Pancreas (tissue), 10 donors: ENCODE results near the gene SLC8A3. TPM values are rescaled to one million over a fixed set of nuclear protein-coding genes. Genes with fewer than 3 reads are reported as not detected.

Experiments used
- ATAC-seq, 4 donors: fragments of 200-7000 bp; cut with Tn5 transposase; one replicate each; pipeline versions ENCODE4 v1.8.0 to v1.9.1; 2020; ENCODE audit warnings: mild to moderate bottlenecking in 4 of 4, moderate library complexity in 4 of 4
- DNase-seq, 6 donors: peaks; one replicate each; pipeline ENCODE4 v3.0.0-alpha.2; 2020
- FAIRE-seq: peaks from 2 replicates; lab custom pipeline; 2012; peaks lifted over from hg19 to GRCh38; lab: Jason Lieb, UNC
- H3K27ac ChIP-seq, 4 donors: fragments of 200-600 bp; sonication (generic); 1 replicate in 3 of 4; 2 replicates in 1 of 4; pipeline versions ENCODE4 v1.5.0 to v1.8.0; 2020
- H3K27me3 ChIP-seq, 4 donors: fragments of 200-600 bp; one replicate each; pipeline ENCODE4 v1.8.0; 2021
- H3K36me3 ChIP-seq, 3 donors: fragments of 200-600 bp; sonication (generic) in 1 of 3; one replicate each; pipeline versions ENCODE4 v1.5.0 to v1.8.0; 2020 to 2021
- H3K4me1 ChIP-seq, 3 donors: fragments of 200-600 bp; one replicate each; pipeline ENCODE4 v1.8.0; 2021
- H3K4me3 ChIP-seq, 4 donors: fragments of 200-600 bp; sonication (generic) in 2 of 4; one replicate each; pipeline versions ENCODE4 v1.5.0 to v1.8.0; 2020 to 2021
- H3K9me3 ChIP-seq, 4 donors: fragments of 200-600 bp; one replicate each; pipeline ENCODE4 v1.8.0; 2021
- CTCF ChIP-seq, 4 donors: fragments of 200-600 bp; sonication (generic) in 3 of 4; IDR thresholded peaks; one replicate each; pipeline versions ENCODE4 v1.5.0 to v1.8.0; 2021; ENCODE audit warnings: antibody characterized with exemption in 4 of 4
- WGBS, 2 donors: extraction: QIAGEN DNeasy Blood & Tissue Kit; methylation state at CpG; one replicate each; pipeline ENCODE4 v1.1.7; 2013; 5-methylcytosine and 5-hydroxymethylcytosine counted together
- intact Hi-C, 3 donors: fragments of 100-400 bp; cut with DNase I; formaldehyde crosslinking; loops; one replicate each; pipeline versions ENCODE4 v1.11.1 to v1.14.2; 2022
- polyA plus RNA-seq, 2 donors: library from polyadenylated mRNA; stranded (reverse); fragments of 200-250 nt; gene quantifications; one replicate each; pipeline ENCODE4 v1.2.3, GENCODE V29; 2013
- total RNA-seq, 6 donors: library from RNA; stranded (reverse); fragmentation: NEBNext Ultra II Directional in 4 of 6; extraction: Animal tissue kit (Norgen Biotek cat#: 25700) in 4 of 6; gene quantifications; one replicate each; pipeline versions ENCODE4 v1.2.1 to v1.2.4, GENCODE V29; 2021 to 2023
- donor health status: healthy with polysubstance abuse.
- donor health status: DM: no; HTN: no; CAD: no; lungs with moderate emphysema.
- donor health status: DM: no; HTN: no; CAD: no.
- donor health status: control.
- donor health status: control.
- donor health status: Bipolar disorder and iron deficiency.
- donor health status: DM: yes; HTN: yes; CAD: no.
- donor health status: DM: no; HTN: no; CAD: no.
- donor health status: DM: no; HTN: no; CAD: no.
- donor health status: DM: yes; HTN: yes; CAD: no.

SLC8A3 gene
- total and polyA plus RNA-seq, 8 donors, result 0.08 to 1.5 (median 0.40) TPM

- Histone ChIP-seq H3K27me3 (peaks cover 0 to 12% (median 0%) of the 10 kb centered on the region in 4 donors), H3K4me3 (peak overlapping the region in 1 of 4 donors; percentile 64), H3K9me3 (no peaks in the 10 kb centered on the region), H3K4me1 (no peaks in the 10 kb centered on the region), H3K36me3 (no peaks in the 10 kb centered on the region), H3K27ac (no peak overlapping the region)
- DNase-seq, result peak in 1 of 6 donors; percentile 42
- no peak for TF ChIP-seq CTCF (IDR thresholded peaks at IDR 0.05)
- intact Hi-C loops, result no loop called here
- ATAC-seq, result peak in 2 of 4 donors; percentile 20 to 21
- no peak for FAIRE-seq
- WGBS, 2 donors, result 36 to 48% methylated on average over 26 of the region's 26 CpGs
Measured at GRCh38 chr14:70186900-70187451, 1.8 kb downstream of the SLC8A3 start.

GRCh38 chr14:70183991-70184390 lies 4.8 kb downstream of the SLC8A3 start:
- Histone ChIP-seq H3K27me3 (peaks cover 0 to 12% (median 0%) of the 10 kb centered on the region in 4 donors), H3K4me3 (no peak overlapping the region), H3K27ac (no peak overlapping the region), H3K4me1 (no peaks in the 10 kb centered on the region), H3K36me3 (no peaks in the 10 kb centered on the region), H3K9me3 (no peaks in the 10 kb centered on the region)
- intact Hi-C loops, result no loop called here
- DNase-seq (no peak), ATAC-seq (no peak), FAIRE-seq (no peak)
- TF ChIP-seq CTCF (IDR thresholded peaks at IDR 0.05), result no peak
- WGBS, 2 donors, result 76 to 79% methylated on average over 6 of the region's 6 CpGs

GRCh38 chr14:70181276-70181675 lies 7.5 kb downstream of the SLC8A3 start:
- TF ChIP-seq CTCF (IDR thresholded peaks at IDR 0.05), result no peak
- 64 to 81% methylated on average over 1 of the region's 1 CpG for WGBS, 2 donors
- intact Hi-C loops, result no loop called here
- DNase-seq (no peak), ATAC-seq (no peak), FAIRE-seq (no peak)
- no peaks in the 10 kb centered on the region for H3K9me3 ChIP-seq
- H3K4me3 ChIP-seq, result no peak overlapping the region
- H3K27ac ChIP-seq, result no peak overlapping the region
- no peaks in the 10 kb centered on the region for H3K36me3 ChIP-seq
- no peaks in the 10 kb centered on the region for H3K4me1 ChIP-seq
- H3K27me3 ChIP-seq, result no peaks in the 10 kb centered on the region

- no peak for ATAC-seq
- H3K4me1 ChIP-seq, result no peaks in the 10 kb centered on the region
- WGBS, 2 donors, result 72 to 84% methylated on average over 1 of the region's 1 CpG
- H3K9me3 ChIP-seq, result no peaks in the 10 kb centered on the region
- no peak for FAIRE-seq
- H3K27me3 ChIP-seq, result no peaks in the 10 kb centered on the region
- intact Hi-C loops, result no loop called here
- DNase-seq, result no peak
- H3K27ac ChIP-seq, result no peak overlapping the region
- TF ChIP-seq CTCF (IDR thresholded peaks at IDR 0.05), result no peak
- H3K36me3 ChIP-seq, result no peaks in the 10 kb centered on the region
- H3K4me3 ChIP-seq, result no peak overlapping the region
Measured at GRCh38 chr14:70180718-70181117, 8.0 kb downstream of the SLC8A3 start.

GRCh38 chr14:70177081-70177800 lies 11.5 kb downstream of the SLC8A3 start:
- FAIRE-seq, result no peak
- TF ChIP-seq CTCF (IDR thresholded peaks at IDR 0.05), result no peak
- Histone ChIP-seq H3K9me3 (no peaks in the 10 kb centered on the region), H3K36me3 (no peaks in the 10 kb centered on the region), H3K4me1 (no peaks in the 10 kb centered on the region), H3K27me3 (no peaks in the 10 kb centered on the region), H3K4me3 (no peak overlapping the region), H3K27ac (no peak overlapping the region)
- 55 to 69% methylated on average over 3 of the region's 3 CpGs for WGBS, 2 donors
- DNase-seq, result no peak
- no peak for ATAC-seq
- intact Hi-C loops, result no loop called here
